Cerebellar nuclear complex (tissue), 1 donor: ENCODE results near the gene SMIM45.

ENCODE experiments used
- DNase-seq, 2 experiments: peaks; one replicate each; lab custom pipeline; 2025; lab: John Stamatoyannopoulos, UW

SMIM45 gene

GRCh38 chr22:41951898-41952474 lies at the start of gene SMIM45:
Gene SMIM45, plus strand, starts transcription at chr22:41952150.
- peak; percentile 68 to 85 for DNase-seq

GRCh38 chr22:41902932-41903421 lies 49.0 kb upstream of the SMIM45 start:
- DNase-seq, result peak; percentile 61 to 78

GRCh38 chr22:41904450-41905410 lies 47.2 kb upstream of the SMIM45 start:
- DNase-seq, result no peak

- DNase-seq, result no peak
Observed at GRCh38 chr22:41905411-41906202, 46.3 kb upstream of the SMIM45 start.

- DNase-seq, result no peak
Observed at GRCh38 chr22:41906822-41907221, 45.1 kb upstream of the SMIM45 start.

GRCh38 chr22:41907436-41908401 lies 44.2 kb upstream of the SMIM45 start:
- no peak for DNase-seq

GRCh38 chr22:41908411-41909309 lies 43.3 kb upstream of the SMIM45 start:
- DNase-seq, result no peak

- DNase-seq, result no peak
Observed at GRCh38 chr22:41909310-41910049, 42.5 kb upstream of the SMIM45 start.

- DNase-seq, result no peak
Observed at GRCh38 chr22:41910050-41911000, 41.6 kb upstream of the SMIM45 start.

- DNase-seq, result no peak
Observed at GRCh38 chr22:41911001-41911611, 40.8 kb upstream of the SMIM45 start.

GRCh38 chr22:41912338-41913039 lies 39.5 kb upstream of the SMIM45 start:
- no peak for DNase-seq

GRCh38 chr22:41913040-41913719 lies 38.8 kb upstream of the SMIM45 start:
- no peak for DNase-seq

- no peak for DNase-seq
Observed at GRCh38 chr22:41913842-41914534, 38.0 kb upstream of the SMIM45 start.

GRCh38 chr22:41914611-41915034 lies 37.3 kb upstream of the SMIM45 start:
- no peak for DNase-seq

GRCh38 chr22:41915035-41915785 lies 36.7 kb upstream of the SMIM45 start, which contains the start of gene SHISA8:
Gene SHISA8, minus strand, starts transcription at chr22:41915074. Its CDS starts 407 bp downstream, at chr22:41914667.
- DNase-seq, result peak in 1 of 2 experiments; percentile 17
